Transverse colon (tissue), 4 donors: ENCODE data around the gene SUGCT. TPM values are rescaled to one million over a fixed set of nuclear protein-coding genes. Genes with fewer than 3 reads are reported as not detected.

Experiments
- DNase-seq: peaks from one replicate; pipeline ENCODE4 v3.0.0-alpha.2; 2019
- H3K27ac ChIP-seq, 4 donors: fragments of 200-600 bp; sonication (generic); 2 replicates each; pipeline ENCODE4 v1.5.1; 2016 to 2018; ENCODE audit warnings: inconsistent platforms in 4 of 4
- H3K27me3 ChIP-seq: fragments of 200-600 bp; sonication (generic); 2 replicates; pipeline ENCODE4 v1.5.1; 2017; ENCODE audit warnings: inconsistent platforms
- H3K36me3 ChIP-seq, 4 donors: fragments of 200-600 bp; sonication (generic); 2 replicates each; pipeline ENCODE4 v1.5.1; 2017 to 2019; ENCODE audit warnings: inconsistent platforms in 4 of 4
- H3K4me1 ChIP-seq, 4 donors: fragments of 200-600 bp; sonication (generic); 2 replicates each; pipeline ENCODE4 v1.5.1; 2017 to 2020; ENCODE audit warnings: inconsistent platforms in 4 of 4
- H3K4me3 ChIP-seq, 4 donors: fragments of 200-600 bp; sonication (generic); 1 replicate in 1 of 4; 2 replicates in 3 of 4; pipeline versions ENCODE4 v1.5.1 to v1.6.1; 2017 to 2019; ENCODE audit warnings: inconsistent platforms in 4 of 4
- H3K9me3 ChIP-seq, 2 donors: fragments of 200-600 bp; sonication (generic); 2 replicates each; pipeline ENCODE4 v1.5.1; 2017 to 2019; ENCODE audit warnings: inconsistent platforms in 2 of 2
- EP300 ChIP-seq: sonication (generic); formaldehyde crosslinking; IDR thresholded peaks from one replicate; pipeline ENCODE4 v1.6.1; 2017; ENCODE audit warnings: antibody characterized with exemption, low read depth
- POLR2A ChIP-seq: fragments of 450-650 bp; IDR thresholded peaks from one replicate; pipeline ENCODE4 v1.6.1; 2016; ENCODE audit warnings: antibody characterized with exemption, mild to moderate bottlenecking, moderate library complexity
- POLR2AphosphoS5 ChIP-seq, 3 donors: sonication (generic); formaldehyde crosslinking; IDR thresholded peaks; one replicate each; pipeline ENCODE4 v1.6.1; 2016; ENCODE audit warnings: antibody characterized with exemption in 3 of 3
- WGBS, 2 donors: methylation state at CpG; one replicate each; pipeline ENCODE4 v1.1.5; 2018; ENCODE audit warnings: low coverage in 1 of 2; 5-methylcytosine and 5-hydroxymethylcytosine counted together
- in situ Hi-C, 4 donors: fragments of 200-750 bp; cut with MboI; loops; one replicate each; pipeline versions ENCODE4 v1.15.0 to v1.15.1; 2017; ENCODE audit warnings: low sequenced_read_pairs in 3 of 4, low pct_ligation_motif_present in 1 of 4, low pct_unique_long_range_greater_than_20kb in 1 of 4
- intact Hi-C: fragments of 100-400 bp; cut with DNase I; formaldehyde crosslinking; loops from one replicate; pipeline ENCODE4 v1.15.1; 2023; ENCODE audit warnings: low total_unique reads
- total RNA-seq, 4 donors: library from RNA; depleted of rRNA; stranded (reverse); fragments of >200 nt; gene quantifications; one replicate each; pipeline ENCODE4 v1.1.0, GENCODE V29; 2016
- TF ChIP-seq, protein P1 (sequence below), 5 experiments: fragments of 200-600 bp in 3 of 5; fragments of 450-650 bp in 2 of 5; sonication (generic) in 3 of 5; IDR thresholded peaks; 1 replicate in 2 of 5; 2 replicates in 3 of 5; pipeline ENCODE4 v1.5.1; 2016 to 2017; ENCODE audit warnings: antibody characterized with exemption in 5 of 5, inconsistent platforms in 3 of 5, mild to moderate bottlenecking in 2 of 5, moderate library complexity in 1 of 5

Gene SUGCT
- total RNA-seq, 4 donors from 2014 or later, result 2.6 to 44.5 (median 15.9) TPM

DNA sequence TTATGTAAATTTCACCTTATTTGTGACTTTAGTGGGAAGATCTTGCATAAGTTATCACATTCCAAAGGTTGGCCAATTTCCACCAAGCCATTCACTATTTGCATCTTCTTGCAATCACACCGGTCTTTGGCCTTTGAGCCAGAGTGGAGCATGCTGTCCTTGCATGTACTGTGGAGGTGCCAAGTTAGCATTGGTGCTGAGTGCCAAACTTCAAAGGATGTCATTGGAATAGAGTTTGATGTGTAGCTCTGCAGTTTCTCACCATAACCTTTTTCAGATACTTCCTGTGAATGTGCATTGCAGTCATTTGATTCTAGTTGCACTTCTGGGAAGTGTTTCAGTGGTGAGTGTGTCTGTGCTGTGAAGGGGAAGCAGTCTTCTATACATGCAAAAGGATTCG, 620.6 kb downstream of the SUGCT start:
- DNase-seq, result no peak
- Histone ChIP-seq H3K27ac (no peak overlapping the region), H3K9me3 (no peaks in the 10 kb centered on the region), H3K4me1 (no peaks in the 10 kb centered on the region), H3K4me3 (no peak overlapping the region), H3K27me3 (no peaks in the 10 kb centered on the region), H3K36me3 (no peaks in the 10 kb centered on the region)
- in situ Hi-C loops (loop anchor here in 1 of 4 donors (25.0 kb wide), 1 partner anchor 418 kb away; no protein-coding TSS in a partner anchor), intact Hi-C loops (no loop called here)
- WGBS, 2 donors, result 51 to 77% methylated on average over 2 of the region's 2 CpGs
- TF ChIP-seq, protein P1, sequence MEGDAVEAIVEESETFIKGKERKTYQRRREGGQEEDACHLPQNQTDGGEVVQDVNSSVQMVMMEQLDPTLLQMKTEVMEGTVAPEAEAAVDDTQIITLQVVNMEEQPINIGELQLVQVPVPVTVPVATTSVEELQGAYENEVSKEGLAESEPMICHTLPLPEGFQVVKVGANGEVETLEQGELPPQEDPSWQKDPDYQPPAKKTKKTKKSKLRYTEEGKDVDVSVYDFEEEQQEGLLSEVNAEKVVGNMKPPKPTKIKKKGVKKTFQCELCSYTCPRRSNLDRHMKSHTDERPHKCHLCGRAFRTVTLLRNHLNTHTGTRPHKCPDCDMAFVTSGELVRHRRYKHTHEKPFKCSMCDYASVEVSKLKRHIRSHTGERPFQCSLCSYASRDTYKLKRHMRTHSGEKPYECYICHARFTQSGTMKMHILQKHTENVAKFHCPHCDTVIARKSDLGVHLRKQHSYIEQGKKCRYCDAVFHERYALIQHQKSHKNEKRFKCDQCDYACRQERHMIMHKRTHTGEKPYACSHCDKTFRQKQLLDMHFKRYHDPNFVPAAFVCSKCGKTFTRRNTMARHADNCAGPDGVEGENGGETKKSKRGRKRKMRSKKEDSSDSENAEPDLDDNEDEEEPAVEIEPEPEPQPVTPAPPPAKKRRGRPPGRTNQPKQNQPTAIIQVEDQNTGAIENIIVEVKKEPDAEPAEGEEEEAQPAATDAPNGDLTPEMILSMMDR (IDR thresholded peaks at IDR 0.05), result no peak
- TF ChIP-seq EP300, result no peak
- no peak for TF ChIP-seq POLR2AphosphoS5 (IDR thresholded peaks at IDR 0.05)
- no peak for TF ChIP-seq POLR2A

GRCh38 chr7:40757109-40757508, 622.3 kb downstream of the SUGCT start:
- TF ChIP-seq EP300 (no peak), POLR2AphosphoS5 (IDR thresholded peaks at IDR 0.05) (no peak), POLR2A (no peak)
- TF ChIP-seq, protein P1 (IDR thresholded peaks at IDR 0.05), result no peak
- Histone ChIP-seq H3K27me3 (no peaks in the 10 kb centered on the region), H3K4me3 (no peak overlapping the region), H3K9me3 (no peaks in the 10 kb centered on the region), H3K36me3 (no peaks in the 10 kb centered on the region), H3K4me1 (no peaks in the 10 kb centered on the region), H3K27ac (no peak overlapping the region)
- intact Hi-C loops (no loop called here), in situ Hi-C loops (loop anchor here in 1 of 4 donors (25.0 kb wide), 1 partner anchor 420 kb away; no protein-coding TSS in a partner anchor)
- 86 to 89% methylated on average over 4 of the region's 4 CpGs for WGBS, 2 donors
- DNase-seq, result no peak

DNA sequence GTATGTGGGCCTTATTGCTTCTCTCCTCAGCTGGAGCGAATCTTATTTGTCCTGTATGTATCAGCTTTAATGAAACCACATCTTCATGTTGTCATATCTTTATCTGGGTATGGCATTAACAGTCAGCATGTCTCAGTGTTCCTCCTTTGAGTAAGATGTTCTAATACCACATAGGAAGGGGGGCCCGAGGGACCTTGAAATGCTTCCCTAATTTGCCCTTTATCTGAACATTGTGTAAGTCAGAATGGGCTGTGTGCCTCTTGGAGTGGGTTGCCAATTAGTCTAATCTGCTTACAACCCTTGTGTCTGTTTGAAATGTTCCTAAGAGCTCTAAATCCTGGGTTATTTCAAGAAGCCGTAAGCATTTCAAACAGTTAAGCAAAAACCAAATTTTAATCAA, 623.8 kb downstream of the SUGCT start:
- in situ Hi-C loops, result loop anchor here in 1 of 4 donors (25.0 kb wide), 1 partner anchor 421 kb away; no protein-coding TSS in a partner anchor
- Histone ChIP-seq H3K4me3 (no peak overlapping the region), H3K4me1 (peaks cover 0 to 4% (median 1%) of the 10 kb centered on the region in 4 donors), H3K36me3 (no peaks in the 10 kb centered on the region), H3K27ac (no peak overlapping the region), H3K9me3 (no peaks in the 10 kb centered on the region), H3K27me3 (no peaks in the 10 kb centered on the region)
- DNase-seq, result no peak
- WGBS, 2 donors, result 75 to 81% methylated on average over 3 of the region's 3 CpGs
- TF ChIP-seq, protein P1 (IDR thresholded peaks at IDR 0.05), result no peak
- TF ChIP-seq POLR2A (no peak), POLR2AphosphoS5 (IDR thresholded peaks at IDR 0.05) (no peak), EP300 (no peak)
- intact Hi-C loops, result no loop called here

DNA sequence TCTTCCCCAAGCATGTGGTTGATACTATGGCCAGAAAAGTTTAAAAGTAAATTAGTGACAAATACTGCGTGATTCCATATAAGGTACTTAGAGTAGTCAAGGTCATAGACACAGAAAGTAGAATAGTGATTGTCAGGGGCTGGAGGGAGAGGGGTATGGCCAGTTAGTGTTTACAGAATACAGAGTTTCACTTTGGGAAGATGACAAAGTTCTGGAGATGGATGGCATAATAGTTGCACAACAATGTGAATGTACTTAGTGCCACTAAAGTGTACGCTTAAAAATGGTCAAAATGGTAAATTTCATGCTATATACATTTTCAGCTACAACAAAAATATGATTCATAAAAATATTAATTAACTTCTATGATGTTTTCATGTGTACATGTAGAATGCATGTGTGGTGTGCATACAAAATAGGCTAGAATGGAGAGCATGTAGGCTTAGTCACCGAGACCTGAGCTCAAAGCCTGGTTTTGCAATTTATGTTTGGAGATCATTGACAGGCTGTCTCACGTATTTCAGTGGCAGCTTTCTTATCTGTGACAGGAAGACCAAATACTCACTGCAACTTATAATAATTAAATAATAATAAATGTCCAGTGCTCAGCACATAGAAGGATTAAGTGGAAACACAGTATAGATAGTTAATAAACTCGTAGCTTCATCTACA, 625.6 kb downstream of the SUGCT start:
- H3K36me3 ChIP-seq, result no peaks in the 10 kb centered on the region
- no peak overlapping the region for H3K4me3 ChIP-seq
- intact Hi-C loops (no loop called here), in situ Hi-C loops (loop anchor here in 1 of 4 donors (25.0 kb wide), 1 partner anchor 423 kb away; no protein-coding TSS in a partner anchor)
- H3K4me1 ChIP-seq, result peaks cover 0 to 19% (median 6%) of the 10 kb centered on the region in 4 donors
- 79 to 83% methylated on average over 5 of the region's 5 CpGs for WGBS, 2 donors
- DNase-seq, result no peak
- H3K9me3 ChIP-seq, result no peaks in the 10 kb centered on the region
- H3K27ac ChIP-seq, result no peak overlapping the region
- no peaks in the 10 kb centered on the region for H3K27me3 ChIP-seq
- TF ChIP-seq, protein P1 (IDR thresholded peaks at IDR 0.05), result no peak
- TF ChIP-seq POLR2AphosphoS5 (IDR thresholded peaks at IDR 0.05) (no peak), POLR2A (no peak), EP300 (no peak)
